Hepatocyte (in vitro differentiated cells): ENCODE results near the gene IQCF2. TPM values are rescaled to one million over a fixed set of nuclear protein-coding genes. Genes with fewer than 3 reads are reported as not detected.

Experiments used
- DNase-seq: peaks from one replicate; pipeline ENCODE4 v3.0.0-alpha.2; 2016; ENCODE audit warnings: low spot score
- H2AFZ ChIP-seq: fragments of 200-600 bp; sonication (generic); 2 replicates; pipeline ENCODE4 v1.6.0; 2016; ENCODE audit warnings: antibody characterized with exemption, mild to moderate bottlenecking
- H3K27ac ChIP-seq: fragments of 200-600 bp; sonication (generic); 2 replicates; pipeline ENCODE4 v1.5.1; 2016; ENCODE audit warnings: mild to moderate bottlenecking
- H3K27me3 ChIP-seq: fragments of 200-600 bp; sonication (generic); 2 replicates; pipeline ENCODE4 v1.6.1; 2016
- H3K36me3 ChIP-seq: fragments of 200-600 bp; sonication (generic); replicated peaks from 2 replicates; pipeline ENCODE4 v1.5.1; 2016; ENCODE audit warnings: low read depth; ENCODE audit not compliant: insufficient read depth
- H3K4me1 ChIP-seq: fragments of 200-600 bp; sonication (generic); 2 replicates; pipeline ENCODE4 v1.5.1; 2016; ENCODE audit warnings: mild to moderate bottlenecking, moderate library complexity; ENCODE audit not compliant: insufficient read depth
- H3K4me2 ChIP-seq: fragments of 200-600 bp; sonication (generic); 2 replicates; pipeline ENCODE4 v1.6.0; 2016
- H3K4me3 ChIP-seq: fragments of 200-600 bp; sonication (generic); 2 replicates; pipeline ENCODE4 v1.5.1; 2016; ENCODE audit warnings: mild to moderate bottlenecking
- H3K79me2 ChIP-seq: fragments of 200-600 bp; sonication (generic); 2 replicates; pipeline ENCODE4 v1.6.0; 2017; ENCODE audit warnings: mild to moderate bottlenecking
- H3K9me2 ChIP-seq: fragments of 200-600 bp; sonication (generic); replicated peaks from 2 replicates; pipeline ENCODE4 v1.6.0; 2017; ENCODE audit warnings: mild to moderate bottlenecking; ENCODE audit not compliant: insufficient read depth
- H3K9me3 ChIP-seq: fragments of 200-600 bp; sonication (generic); 2 replicates; pipeline ENCODE4 v1.5.1; 2016; ENCODE audit warnings: low read depth, mild to moderate bottlenecking
- H4K20me1 ChIP-seq: fragments of 200-600 bp; sonication (generic); 2 replicates; pipeline ENCODE4 v1.6.0; 2016; ENCODE audit warnings: mild to moderate bottlenecking; ENCODE audit not compliant: insufficient read depth, poor library complexity, severe bottlenecking
- EZH2 ChIP-seq: fragments of 200-600 bp; sonication (generic); IDR thresholded peaks from 2 replicates; pipeline ENCODE4 v1.6.1; 2016; ENCODE audit warnings: antibody characterized with exemption, mild to moderate bottlenecking, borderline replicate concordance
- EZH2phosphoT487 ChIP-seq: fragments of 200-600 bp; sonication (generic); IDR thresholded peaks from one replicate; pipeline ENCODE4 v1.6.1; 2018; ENCODE audit warnings: antibody characterized with exemption, mild to moderate bottlenecking, low read depth, moderate library complexity; ENCODE audit not compliant: unreplicated experiment, severe bottlenecking
- WGBS: methylation state at CpG from one replicate; pipeline ENCODE4 v1.1.6; 2016; ENCODE audit warnings: low lambda C conversion rate; ENCODE audit errors: missing lambda C conversion rate; 5-methylcytosine and 5-hydroxymethylcytosine counted together
- polyA plus RNA-seq: library from polyadenylated mRNA; unstranded; fragments of >200 nt; fragmentation: Nextera tagmentation; extraction: Ambion mirVana; gene quantifications from 2 replicates; pipeline ENCODE4 v1.2.1, GENCODE V29; 2016
- total RNA-seq: library from RNA; depleted of rRNA; stranded (reverse); fragments of >200 nt; gene quantifications from 2 replicates; pipeline ENCODE4 v1.2.3, GENCODE V29; 2014
- TF ChIP-seq, protein P1 (sequence below): fragments of 200-600 bp; sonication (generic); IDR thresholded peaks from 2 replicates; pipeline ENCODE4 v1.5.1; 2016; ENCODE audit warnings: antibody characterized with exemption, mild to moderate bottlenecking; ENCODE audit not compliant: poor library complexity

Gene IQCF2
- not detected in 2 replicates for total RNA-seq
- not detected in 2 replicates for polyA plus RNA-seq

DNA sequence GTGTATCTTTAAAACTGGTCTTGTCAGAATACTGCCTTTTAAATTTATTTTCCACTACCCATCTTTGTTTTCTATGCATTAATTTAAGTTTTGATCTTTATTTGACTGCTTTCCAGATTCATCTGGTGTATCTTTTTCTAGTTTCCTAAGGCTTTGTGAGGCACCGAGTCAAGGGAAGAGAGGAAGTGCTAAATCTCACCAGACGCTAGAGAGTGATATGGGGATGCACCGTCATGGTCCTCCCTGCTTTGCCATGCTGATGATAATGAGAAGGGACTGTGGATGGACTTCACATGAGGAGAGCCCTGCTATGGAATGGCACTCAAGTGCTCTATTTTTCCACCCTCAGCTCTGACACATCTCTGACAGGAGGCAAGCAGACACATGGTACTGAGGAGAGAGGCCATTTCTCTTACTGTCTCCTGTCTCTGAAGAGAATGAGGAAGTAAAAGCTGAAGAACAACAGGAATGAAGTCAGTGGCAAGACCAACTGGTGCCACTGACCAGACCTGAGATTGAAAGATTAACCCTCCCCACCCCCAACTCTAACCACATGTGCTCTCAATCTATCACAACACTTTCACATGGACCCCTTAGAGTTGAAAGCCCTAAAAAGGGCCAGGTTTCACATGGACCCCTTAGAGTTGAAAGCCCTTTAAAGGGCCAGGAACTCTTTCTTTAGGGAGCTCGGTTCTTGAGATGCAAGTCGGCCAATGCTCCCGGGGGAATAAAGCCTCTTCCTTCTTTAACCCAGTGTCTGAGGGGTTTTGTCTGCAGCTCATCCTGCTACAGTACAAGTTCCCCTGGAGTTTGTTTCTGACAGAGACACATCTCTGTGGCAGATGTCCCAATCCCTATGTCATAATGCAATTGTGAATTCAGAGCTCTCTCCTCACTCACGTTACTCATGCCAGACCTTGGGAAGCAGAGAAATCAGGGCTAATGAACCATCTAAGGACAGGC, at the start of gene IQCF2:
IQCF2 (plus strand) TSS at position 913 of the 963 bp plus-strand sequence. CDS start 52 bp downstream, outside the sequence.
- no peak within 1 kb of the TSS for H3K27ac ChIP-seq
- H3K4me1 ChIP-seq, result no peaks in the 10 kb centered on the region
- H3K36me3 ChIP-seq, result no peaks in the 10 kb centered on the region
- H3K4me2 ChIP-seq, result no peak within 1 kb of the TSS
- WGBS, result 87% methylated on average over 7 of the region's 7 CpGs
- no peak for DNase-seq
- TF ChIP-seq, protein P1, sequence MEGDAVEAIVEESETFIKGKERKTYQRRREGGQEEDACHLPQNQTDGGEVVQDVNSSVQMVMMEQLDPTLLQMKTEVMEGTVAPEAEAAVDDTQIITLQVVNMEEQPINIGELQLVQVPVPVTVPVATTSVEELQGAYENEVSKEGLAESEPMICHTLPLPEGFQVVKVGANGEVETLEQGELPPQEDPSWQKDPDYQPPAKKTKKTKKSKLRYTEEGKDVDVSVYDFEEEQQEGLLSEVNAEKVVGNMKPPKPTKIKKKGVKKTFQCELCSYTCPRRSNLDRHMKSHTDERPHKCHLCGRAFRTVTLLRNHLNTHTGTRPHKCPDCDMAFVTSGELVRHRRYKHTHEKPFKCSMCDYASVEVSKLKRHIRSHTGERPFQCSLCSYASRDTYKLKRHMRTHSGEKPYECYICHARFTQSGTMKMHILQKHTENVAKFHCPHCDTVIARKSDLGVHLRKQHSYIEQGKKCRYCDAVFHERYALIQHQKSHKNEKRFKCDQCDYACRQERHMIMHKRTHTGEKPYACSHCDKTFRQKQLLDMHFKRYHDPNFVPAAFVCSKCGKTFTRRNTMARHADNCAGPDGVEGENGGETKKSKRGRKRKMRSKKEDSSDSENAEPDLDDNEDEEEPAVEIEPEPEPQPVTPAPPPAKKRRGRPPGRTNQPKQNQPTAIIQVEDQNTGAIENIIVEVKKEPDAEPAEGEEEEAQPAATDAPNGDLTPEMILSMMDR, result no peak
- TF ChIP-seq EZH2 (no peak), EZH2phosphoT487 (no peak)
- no peak within 1 kb of the TSS for H3K4me3 ChIP-seq
- H2AFZ ChIP-seq, result no peak within 1 kb of the TSS
- H3K79me2 ChIP-seq, result no peaks in the 10 kb centered on the region
- no peaks in the 10 kb centered on the region for H3K9me2 ChIP-seq
- H3K9me3 ChIP-seq, result no peaks in the 10 kb centered on the region
- H3K27me3 ChIP-seq, result no peaks in the 10 kb centered on the region
- no peaks in the 10 kb centered on the region for H4K20me1 ChIP-seq

DNA sequence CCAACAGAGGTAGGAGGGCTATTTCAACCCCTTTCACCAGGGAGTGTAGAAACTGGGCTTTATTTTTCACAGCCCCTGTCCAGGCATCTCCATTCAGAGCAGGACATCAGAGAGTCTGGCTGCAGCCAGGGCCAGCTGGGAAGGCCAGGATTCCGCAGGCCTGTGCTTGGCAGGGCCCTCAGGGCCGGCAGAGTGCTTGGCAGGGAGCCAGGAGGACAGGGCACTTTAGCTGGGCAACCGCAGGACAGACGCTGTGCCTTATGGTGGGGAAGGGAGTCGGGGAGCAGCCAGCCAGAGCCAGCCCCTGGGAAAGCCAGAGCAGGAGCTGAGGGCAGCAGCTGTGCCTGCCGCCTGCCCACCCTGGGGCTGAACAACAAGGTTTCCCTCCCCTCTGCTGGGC, 47.9 kb upstream of the IQCF2 start:
- Histone ChIP-seq H3K4me2 (no peak overlapping the region), H3K79me2 (no peaks in the 10 kb centered on the region), H2AFZ (no peak overlapping the region), H3K9me3 (no peaks in the 10 kb centered on the region), H3K4me3 (no peak overlapping the region), H4K20me1 (no peaks in the 10 kb centered on the region), H3K4me1 (no peaks in the 10 kb centered on the region), H3K36me3 (no peaks in the 10 kb centered on the region), H3K9me2 (no peaks in the 10 kb centered on the region), H3K27ac (no peak overlapping the region), H3K27me3 (no peaks in the 10 kb centered on the region)
- no peak for DNase-seq
- TF ChIP-seq, protein P1, result no peak
- TF ChIP-seq EZH2phosphoT487 (no peak), EZH2 (no peak)
- 83% methylated on average over 6 of the region's 6 CpGs for WGBS

DNA sequence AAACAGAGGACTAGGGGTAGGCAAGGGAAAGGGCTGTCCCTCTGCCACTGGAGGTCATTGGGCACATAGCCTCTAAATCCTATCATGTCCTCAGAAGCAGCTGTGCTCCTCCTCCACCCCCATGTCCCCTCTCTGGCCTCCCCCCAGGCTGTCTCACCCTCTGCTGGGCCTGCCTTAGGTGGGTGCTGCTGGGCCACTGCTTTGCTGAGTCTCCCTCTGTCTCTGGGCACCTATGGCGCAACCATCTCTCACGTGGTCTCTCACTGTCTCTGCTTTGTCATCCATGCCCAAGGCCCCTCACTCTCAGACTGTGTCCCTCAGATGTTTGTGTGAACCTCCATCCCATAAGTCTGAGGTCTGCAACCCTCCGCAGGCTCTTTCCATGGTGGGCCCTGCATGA, 47.4 kb upstream of the IQCF2 start:
- H2AFZ ChIP-seq, result no peak overlapping the region
- no peak for DNase-seq
- no peak overlapping the region for H3K27ac ChIP-seq
- no peak overlapping the region for H3K4me2 ChIP-seq
- no peaks in the 10 kb centered on the region for H3K4me1 ChIP-seq
- 97% methylated on average over 3 of the region's 3 CpGs for WGBS
- H3K36me3 ChIP-seq, result no peaks in the 10 kb centered on the region
- TF ChIP-seq EZH2phosphoT487 (no peak), EZH2 (no peak)
- TF ChIP-seq, protein P1, result no peak
- H3K79me2 ChIP-seq, result no peaks in the 10 kb centered on the region
- H3K27me3 ChIP-seq, result no peaks in the 10 kb centered on the region
- no peaks in the 10 kb centered on the region for H3K9me2 ChIP-seq
- H3K4me3 ChIP-seq, result no peak overlapping the region
- no peaks in the 10 kb centered on the region for H3K9me3 ChIP-seq
- no peaks in the 10 kb centered on the region for H4K20me1 ChIP-seq
